Activated CD4-positive, alpha-beta T cell treated with anti-CD3 and anti-CD28 coated beads for 24 hours (primary cell): Measurements from ENCODE around the gene SNED1.

ENCODE experiments used
- DNase-seq, 2 donors: peaks; one replicate each; pipeline ENCODE4 v3.0.0-alpha.2; 2020; ENCODE audit warnings: low read depth in 2 of 2

The SNED1 gene

GRCh38 chr2:240992572-240993291 lies 5.7 kb upstream of the SNED1 start:
- DNase-seq, result no peak

GRCh38 chr2:240993446-240994170 lies 4.8 kb upstream of the SNED1 start:
- no peak for DNase-seq

GRCh38 chr2:240994171-240994896 lies 4.1 kb upstream of the SNED1 start:
- DNase-seq, result no peak

- DNase-seq, result no peak
Observed at GRCh38 chr2:240995041-240996021, 3.1 kb upstream of the SNED1 start.

GRCh38 chr2:240996161-240996833 lies 2.1 kb upstream of the SNED1 start:
- no peak for DNase-seq

GRCh38 chr2:240996834-240997140 lies 1.6 kb upstream of the SNED1 start:
- DNase-seq, result no peak

GRCh38 chr2:240997141-240997855 lies 1.1 kb upstream of the SNED1 start:
- no peak for DNase-seq

GRCh38 chr2:240998706-240998994 lies 232 bp downstream of the SNED1 start:
- no peak for DNase-seq

GRCh38 chr2:240998995-240999791 lies 775 bp downstream of the SNED1 start:
- DNase-seq, result no peak

GRCh38 chr2:240999873-241000541 lies 1.6 kb downstream of the SNED1 start:
- no peak for DNase-seq

GRCh38 chr2:241000831-241001321 lies 2.5 kb downstream of the SNED1 start:
- DNase-seq, result no peak

- no peak for DNase-seq
Observed at GRCh38 chr2:241001413-241002274, 3.2 kb downstream of the SNED1 start.

- no peak for DNase-seq
Observed at GRCh38 chr2:241002275-241003046, 4.0 kb downstream of the SNED1 start.

- DNase-seq, result no peak
Observed at GRCh38 chr2:241003047-241003360, 4.6 kb downstream of the SNED1 start.

GRCh38 chr2:241003369-241003768 lies 5.0 kb downstream of the SNED1 start:
- no peak for DNase-seq

- DNase-seq, result no peak
Observed at GRCh38 chr2:241003830-241004564, 5.6 kb downstream of the SNED1 start.

GRCh38 chr2:241005569-241005968 lies 7.2 kb downstream of the SNED1 start:
- DNase-seq, result no peak
